ENCODE measurements around the gene TNNT2.
A peak's percentile ranks its signal among the peaks of the same experiment; 100 is the strongest.

The TNNT2 gene

GRCh38 chr1:201376107-201376463 is 1.4 kb downstream of the TNNT2 start:
- TF ChIP-seq FOXK2 (IDR thresholded peaks at IDR 0.05) (no peak), TARDBP (IDR thresholded peaks at IDR 0.05) (no peak), ARNT (IDR thresholded peaks at IDR 0.05) (no peak), ZNF384 (IDR thresholded peaks at IDR 0.05) (no peak)
- DNase-seq (ENCODE audit: extremely low spot score), result no peak
- CTCF ChIA-PET, result interaction anchor here (0.7 to 1.4 kb wide), 6 partner anchors 10 to 29 kb away, joined by 3 to 6 read pairs (median 4); no protein-coding TSS in a partner anchor
- POLR2A ChIA-PET, result interaction anchor here (0.7 kb wide), 1 partner anchor 33 kb away, joined by 3 read pairs; no protein-coding TSS in a partner anchor

- TF ChIP-seq ARNT (IDR thresholded peaks at IDR 0.05) (no peak), PKNOX1 (IDR thresholded peaks at IDR 0.05) (no peak), SUZ12 (IDR thresholded peaks at IDR 0.05) (no peak), TARDBP (IDR thresholded peaks at IDR 0.05) (no peak), ELF4 (IDR thresholded peaks at IDR 0.05) (no peak), ZNF384 (IDR thresholded peaks at IDR 0.05) (no peak), FOXA1 (IDR thresholded peaks at IDR 0.05) (no peak), L3MBTL2 (conservative IDR thresholded peaks at IDR 0.05) (no peak), CTBP1 (IDR thresholded peaks at IDR 0.05; ENCODE audit: borderline replicate concordance) (no peak), BHLHE40 (IDR thresholded peaks at IDR 0.05; ENCODE audit: borderline replicate concordance) (no peak), FOXM1 (IDR thresholded peaks at IDR 0.05; ENCODE audit: borderline replicate concordance) (no peak), HDGF (IDR thresholded peaks at IDR 0.05; ENCODE audit: borderline replicate concordance) (no peak)
- POLR2A ChIA-PET, result no interaction called here
Measured at GRCh38 chr1:201375169-201375568, 2.3 kb downstream of the TNNT2 start.

GRCh38 chr1:201374364-201374763 is 3.1 kb downstream of the TNNT2 start:
- ChIA-PET CTCF (no interaction called here), POLR2A (no interaction called here)
- TF ChIP-seq L3MBTL2 (conservative IDR thresholded peaks at IDR 0.05), result no peak
- TF ChIP-seq FOXM1 (IDR thresholded peaks at IDR 0.05; ENCODE audit: borderline replicate concordance), result no peak
- no peak for TF ChIP-seq NFRKB (IDR thresholded peaks at IDR 0.05)
- TF ChIP-seq BHLHE40 (IDR thresholded peaks at IDR 0.05; ENCODE audit: borderline replicate concordance), result no peak
- no peak for TF ChIP-seq TARDBP (IDR thresholded peaks at IDR 0.05)
- TF ChIP-seq SP1 (IDR thresholded peaks at IDR 0.05), result no peak
- no peak for TF ChIP-seq ARNT (IDR thresholded peaks at IDR 0.05)
- no peak for TF ChIP-seq FOXA1 (IDR thresholded peaks at IDR 0.05)
- TF ChIP-seq HDGF (IDR thresholded peaks at IDR 0.05; ENCODE audit: borderline replicate concordance), result no peak
- no peak for TF ChIP-seq ZNF384 (IDR thresholded peaks at IDR 0.05)
- no peak for TF ChIP-seq CTBP1 (IDR thresholded peaks at IDR 0.05; ENCODE audit: borderline replicate concordance)
- TF ChIP-seq PKNOX1 (IDR thresholded peaks at IDR 0.05), result no peak
- TF ChIP-seq SUZ12 (IDR thresholded peaks at IDR 0.05), result no peak
- no peak for DNase-seq (ENCODE audit: extremely low spot score)

More at GRCh38 chr1:201375169-201375568, 2.3 kb downstream of the TNNT2 start:
- CTCF ChIA-PET, result interaction anchor here (0.6 to 1.4 kb wide), 3 partner anchors 11 to 35 kb away, joined by 3 to 6 read pairs (median 3); no protein-coding TSS in a partner anchor
- peak; percentile 41 for DNase-seq (ENCODE audit: extremely low spot score)

- DNase-seq (ENCODE audit: extremely low spot score), result no peak
- TF ChIP-seq LEF1 (IDR thresholded peaks at IDR 0.05; ENCODE audit: borderline replicate concordance), result no peak
- no peak for TF ChIP-seq FOXM1 (IDR thresholded peaks at IDR 0.05; ENCODE audit: borderline replicate concordance)
- no peak for TF ChIP-seq TARDBP (IDR thresholded peaks at IDR 0.05)
- no peak for TF ChIP-seq SP1 (IDR thresholded peaks at IDR 0.05)
- no peak for TF ChIP-seq FOXK2 (IDR thresholded peaks at IDR 0.05)
- TF ChIP-seq CTBP1 (IDR thresholded peaks at IDR 0.05; ENCODE audit: borderline replicate concordance), result no peak
- TF ChIP-seq HDGF (IDR thresholded peaks at IDR 0.05; ENCODE audit: borderline replicate concordance), result no peak
- no peak for TF ChIP-seq FOXA1 (IDR thresholded peaks at IDR 0.05)
- no peak for TF ChIP-seq SUZ12 (IDR thresholded peaks at IDR 0.05)
- TF ChIP-seq L3MBTL2 (conservative IDR thresholded peaks at IDR 0.05), result no peak
- TF ChIP-seq ARNT (IDR thresholded peaks at IDR 0.05), result no peak
- TF ChIP-seq BHLHE40 (IDR thresholded peaks at IDR 0.05; ENCODE audit: borderline replicate concordance), result no peak
- no peak for TF ChIP-seq ELF4 (IDR thresholded peaks at IDR 0.05)
- TF ChIP-seq ZNF384 (IDR thresholded peaks at IDR 0.05), result no peak
- TF ChIP-seq NFRKB (IDR thresholded peaks at IDR 0.05), result no peak
- ChIA-PET POLR2A (no interaction called here), CTCF (interaction anchor here (0.8 kb wide), 1 partner anchor 11 kb away, joined by 4 read pairs; no protein-coding TSS in a partner anchor)
Measured at GRCh38 chr1:201371792-201372191, 5.7 kb downstream of the TNNT2 start.

GRCh38 chr1:201371276-201371675 is 6.2 kb downstream of the TNNT2 start:
- DNase-seq (ENCODE audit: extremely low spot score), result no peak
- TF ChIP-seq NFRKB (IDR thresholded peaks at IDR 0.05) (no peak), PKNOX1 (IDR thresholded peaks at IDR 0.05) (no peak), ARNT (IDR thresholded peaks at IDR 0.05) (no peak)
- ChIA-PET POLR2A (no interaction called here), CTCF (interaction anchor here (0.8 kb wide), 2 partner anchors 10 to 11 kb away, joined by 4 read pairs; no protein-coding TSS in a partner anchor)

GRCh38 chr1:201370500-201370899 is 7.0 kb downstream of the TNNT2 start:
- CTCF ChIA-PET, result interaction anchor here (0.8 kb wide), 1 partner anchor 10 kb away, joined by 4 read pairs; no protein-coding TSS in a partner anchor
- POLR2A ChIA-PET, result no interaction called here
- TF ChIP-seq FOXA1 (IDR thresholded peaks at IDR 0.05) (no peak), ARNT (IDR thresholded peaks at IDR 0.05) (no peak), SP1 (IDR thresholded peaks at IDR 0.05) (no peak), LEF1 (IDR thresholded peaks at IDR 0.05; ENCODE audit: borderline replicate concordance) (no peak), PKNOX1 (IDR thresholded peaks at IDR 0.05) (no peak), BHLHE40 (IDR thresholded peaks at IDR 0.05; ENCODE audit: borderline replicate concordance) (no peak), NFRKB (IDR thresholded peaks at IDR 0.05) (no peak), SUZ12 (IDR thresholded peaks at IDR 0.05) (no peak), HDGF (IDR thresholded peaks at IDR 0.05; ENCODE audit: borderline replicate concordance) (no peak)
- DNase-seq (ENCODE audit: extremely low spot score), result no peak

All from HEK293T (cell line).